IPS-18c (cell line): Measurements from ENCODE around the gene SENP7.
"Not testable (repeated sequence)": the region's sequence is repeated elsewhere in the genome, so short reads cannot be mapped to it uniquely, and the experiment has no call there.

ENCODE experiments used
- H3K4me3 ChIP-seq: 2 replicates; pipeline ENCODE4 v1.7.0; 2013; ENCODE audit warnings: low read depth, mild to moderate bottlenecking, low read length, moderate library complexity; ENCODE audit not compliant: insufficient read depth
- H3K9me3 ChIP-seq: one replicate; pipeline ENCODE4 v1.6.1; 2013; ENCODE audit warnings: mild to moderate bottlenecking, low read length, moderate library complexity; ENCODE audit not compliant: control insufficient read depth, insufficient read depth

The SENP7 gene, protein sequence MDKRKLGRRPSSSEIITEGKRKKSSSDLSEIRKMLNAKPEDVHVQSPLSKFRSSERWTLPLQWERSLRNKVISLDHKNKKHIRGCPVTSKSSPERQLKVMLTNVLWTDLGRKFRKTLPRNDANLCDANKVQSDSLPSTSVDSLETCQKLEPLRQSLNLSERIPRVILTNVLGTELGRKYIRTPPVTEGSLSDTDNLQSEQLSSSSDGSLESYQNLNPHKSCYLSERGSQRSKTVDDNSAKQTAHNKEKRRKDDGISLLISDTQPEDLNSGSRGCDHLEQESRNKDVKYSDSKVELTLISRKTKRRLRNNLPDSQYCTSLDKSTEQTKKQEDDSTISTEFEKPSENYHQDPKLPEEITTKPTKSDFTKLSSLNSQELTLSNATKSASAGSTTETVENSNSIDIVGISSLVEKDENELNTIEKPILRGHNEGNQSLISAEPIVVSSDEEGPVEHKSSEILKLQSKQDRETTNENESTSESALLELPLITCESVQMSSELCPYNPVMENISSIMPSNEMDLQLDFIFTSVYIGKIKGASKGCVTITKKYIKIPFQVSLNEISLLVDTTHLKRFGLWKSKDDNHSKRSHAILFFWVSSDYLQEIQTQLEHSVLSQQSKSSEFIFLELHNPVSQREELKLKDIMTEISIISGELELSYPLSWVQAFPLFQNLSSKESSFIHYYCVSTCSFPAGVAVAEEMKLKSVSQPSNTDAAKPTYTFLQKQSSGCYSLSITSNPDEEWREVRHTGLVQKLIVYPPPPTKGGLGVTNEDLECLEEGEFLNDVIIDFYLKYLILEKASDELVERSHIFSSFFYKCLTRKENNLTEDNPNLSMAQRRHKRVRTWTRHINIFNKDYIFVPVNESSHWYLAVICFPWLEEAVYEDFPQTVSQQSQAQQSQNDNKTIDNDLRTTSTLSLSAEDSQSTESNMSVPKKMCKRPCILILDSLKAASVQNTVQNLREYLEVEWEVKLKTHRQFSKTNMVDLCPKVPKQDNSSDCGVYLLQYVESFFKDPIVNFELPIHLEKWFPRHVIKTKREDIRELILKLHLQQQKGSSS

DNA sequence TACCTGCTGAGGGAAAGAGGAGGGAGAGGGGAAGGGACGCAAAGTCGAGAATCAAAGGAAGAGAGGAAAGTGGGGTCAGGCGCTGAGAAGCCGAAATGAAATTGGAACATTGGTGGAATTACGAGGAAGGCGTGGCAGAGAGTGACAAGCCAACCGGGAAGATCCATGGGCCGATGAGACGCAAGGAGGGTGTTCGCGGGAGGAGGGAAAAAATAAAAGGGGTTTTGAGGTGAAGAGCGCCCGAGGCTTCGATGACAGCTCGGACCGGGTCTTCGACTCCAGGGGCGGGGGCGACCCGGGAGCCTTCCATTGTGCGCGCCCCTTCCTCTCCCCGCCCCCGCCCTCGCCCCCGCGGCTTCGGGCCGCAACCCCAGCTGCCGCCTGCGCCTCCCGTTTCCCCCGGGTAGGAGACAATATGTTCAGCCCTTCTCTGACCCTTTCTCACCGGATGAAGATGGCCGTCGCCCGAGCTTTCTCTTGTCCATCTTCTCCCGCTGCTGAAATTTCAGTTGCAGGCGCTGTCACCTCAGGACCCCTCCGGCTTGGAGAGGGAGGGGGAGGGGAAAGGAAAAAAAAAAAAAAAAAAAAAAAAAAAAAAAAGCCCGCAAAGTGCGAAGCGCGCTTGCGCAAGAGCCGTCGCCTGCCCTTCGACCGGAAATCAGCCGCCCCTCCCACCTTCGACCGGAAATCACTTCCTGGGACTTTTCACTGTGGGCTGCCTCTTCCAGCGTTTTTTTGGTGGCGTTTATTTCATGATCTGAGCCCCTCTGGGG is at the start of gene SENP7:
Gene SENP7, minus strand, starts transcription at position 567 of the 773 bp plus-strand sequence. Its CDS starts 82 bp downstream, at position 485.
- Histone ChIP-seq H3K4me3 (peak within 1 kb of the TSS; percentile 79), H3K9me3 (no peaks in the 10 kb centered on the region)

DNA sequence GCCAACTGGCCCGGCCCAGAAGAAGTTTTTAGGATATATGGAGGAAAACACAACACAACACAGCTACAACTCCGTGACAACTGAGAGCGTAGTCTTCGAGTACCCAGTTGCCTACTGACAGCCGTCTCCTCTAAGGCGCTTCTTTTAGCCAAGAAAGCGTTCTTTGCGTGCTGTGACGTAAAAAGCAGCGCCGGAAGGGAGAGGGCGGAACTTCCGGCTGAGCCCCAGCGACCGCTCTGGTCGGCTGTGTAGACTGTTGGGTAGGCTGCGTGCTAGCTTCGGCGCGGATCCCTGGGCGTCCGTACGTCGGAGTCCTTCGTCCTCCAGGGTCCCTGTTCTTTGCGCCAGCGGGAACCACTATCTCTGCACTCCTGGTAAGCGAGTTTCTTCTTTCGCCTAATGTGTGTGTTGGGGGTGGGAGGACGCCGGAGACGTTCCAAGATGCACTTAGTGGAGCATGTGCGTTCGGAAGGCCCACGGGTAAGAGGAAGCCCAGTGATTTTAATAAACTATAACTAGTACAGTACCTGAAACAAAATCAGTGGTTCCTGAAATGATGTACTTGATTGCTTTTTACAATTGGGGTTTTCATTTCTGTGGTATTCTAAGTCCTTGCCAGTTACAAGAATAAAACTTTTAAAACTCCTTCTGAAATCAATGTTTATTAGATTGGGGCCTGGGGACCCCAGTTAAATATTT is 48.8 kb upstream of the SENP7 start, which contains the start of gene TRMT10C:
Gene TRMT10C, plus strand, starts transcription at position 239 of the 699 bp plus-strand sequence. CDS start 2,914 bp downstream, outside the sequence.
- Histone ChIP-seq H3K9me3 (peaks cover 4% of the 10 kb centered on the region), H3K4me3 (peak within 1 kb of the TSS; percentile 82)

DNA sequence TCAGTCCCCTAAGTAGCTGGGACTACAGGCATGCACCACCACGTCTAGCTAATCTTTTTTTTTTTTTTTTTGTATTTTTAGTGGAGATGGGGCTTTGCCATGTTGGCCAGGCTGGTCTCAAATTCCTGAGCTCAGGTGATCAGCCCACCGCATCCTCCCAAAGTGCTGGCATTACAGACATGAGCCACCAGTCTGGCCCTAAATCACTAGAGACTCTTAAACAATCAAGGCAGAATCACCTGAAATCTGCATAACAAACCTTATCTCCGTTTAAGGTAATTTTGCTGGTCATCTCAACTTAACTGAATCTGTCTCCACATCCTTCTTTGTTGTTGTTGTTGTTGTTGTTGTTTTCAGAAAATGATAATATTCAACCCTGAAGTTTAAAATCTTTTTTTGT is 43.1 kb upstream of the SENP7 start:
- no peak overlapping the region for H3K4me3 ChIP-seq
- peaks cover 10% of the 10 kb centered on the region for H3K9me3 ChIP-seq

DNA sequence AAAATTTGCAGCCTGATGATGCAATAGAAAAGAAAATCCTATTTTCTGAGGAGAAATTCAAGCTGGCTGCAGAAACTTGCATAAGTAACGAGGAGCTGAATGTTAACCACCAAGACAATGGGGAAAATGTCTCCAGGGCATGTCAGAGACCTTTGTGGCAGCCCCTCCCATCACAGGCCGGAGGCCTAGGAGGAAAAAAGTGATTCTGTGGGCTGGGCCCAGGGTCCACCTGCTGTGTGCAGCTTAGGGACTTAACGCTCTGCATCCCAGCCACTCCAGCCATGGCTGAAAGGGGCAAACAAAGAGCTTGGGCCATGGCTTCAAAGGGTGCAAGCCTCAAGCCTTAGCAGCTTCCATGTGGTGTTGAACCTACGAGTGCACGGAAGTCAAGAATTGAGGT is 40.4 kb upstream of the SENP7 start:
- H3K4me3 ChIP-seq = not testable (repeated sequence)
- H3K9me3 ChIP-seq = peaks cover 14% of the 10 kb centered on the region

DNA sequence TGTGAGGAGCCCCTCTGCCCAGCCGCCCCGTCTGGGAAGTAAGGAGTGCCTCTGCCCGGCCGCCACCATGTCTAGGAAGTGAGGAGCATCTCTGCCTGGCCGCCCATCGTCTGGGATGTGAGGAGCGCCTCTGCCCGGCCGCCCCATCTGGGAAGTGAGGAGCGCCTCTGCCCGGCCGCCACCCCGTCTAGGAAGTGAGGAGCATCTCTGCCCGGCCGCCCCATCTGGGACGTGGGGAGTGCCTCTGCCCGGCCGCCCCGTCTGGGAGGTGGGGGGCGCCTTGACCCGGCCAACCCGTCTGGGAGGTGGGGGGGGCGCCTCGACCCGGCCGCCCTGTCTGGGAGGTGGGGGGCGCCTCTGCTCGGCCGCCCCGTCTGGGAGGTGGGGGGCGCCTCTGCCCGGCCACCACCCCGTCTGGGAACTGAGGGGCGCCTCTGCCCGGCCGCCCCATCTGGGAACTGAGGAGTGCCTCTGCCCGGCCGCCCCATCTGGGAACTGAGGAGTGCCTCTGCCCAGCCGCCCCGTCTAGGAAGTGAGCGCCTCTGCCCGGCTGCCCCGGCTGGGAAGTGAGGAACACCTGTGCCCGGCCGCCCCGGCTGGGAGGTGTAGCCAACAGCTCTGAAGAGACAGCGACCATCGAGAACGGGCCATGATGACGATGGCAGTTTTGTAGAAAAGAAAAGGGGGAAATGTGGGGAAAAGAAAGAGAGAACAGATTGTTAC is 38.5 kb upstream of the SENP7 start:
- not testable (repeated sequence) for H3K4me3 ChIP-seq
- peaks cover 10% of the 10 kb centered on the region for H3K9me3 ChIP-seq

DNA sequence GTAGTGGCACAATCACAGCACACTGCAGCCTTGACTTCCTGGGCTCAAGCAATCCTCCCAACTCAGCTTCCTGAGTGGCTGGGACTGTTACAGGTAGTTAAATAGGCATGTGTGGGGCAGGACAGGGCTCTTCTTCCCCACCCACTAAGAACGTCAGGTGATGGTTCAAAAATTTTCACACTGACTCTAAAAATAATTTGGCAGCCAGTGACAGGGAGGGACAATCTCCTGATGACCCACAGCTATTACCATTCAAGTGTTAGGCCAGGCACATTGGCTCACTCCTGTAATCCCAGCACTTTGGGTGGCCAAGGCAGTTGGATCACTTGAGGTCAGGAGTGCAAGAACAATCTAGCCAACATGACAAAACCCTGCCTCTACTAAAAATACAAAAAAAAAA is 36.5 kb upstream of the SENP7 start:
- peaks cover 10% of the 10 kb centered on the region for H3K9me3 ChIP-seq
- H3K4me3 ChIP-seq = no peak overlapping the region

DNA sequence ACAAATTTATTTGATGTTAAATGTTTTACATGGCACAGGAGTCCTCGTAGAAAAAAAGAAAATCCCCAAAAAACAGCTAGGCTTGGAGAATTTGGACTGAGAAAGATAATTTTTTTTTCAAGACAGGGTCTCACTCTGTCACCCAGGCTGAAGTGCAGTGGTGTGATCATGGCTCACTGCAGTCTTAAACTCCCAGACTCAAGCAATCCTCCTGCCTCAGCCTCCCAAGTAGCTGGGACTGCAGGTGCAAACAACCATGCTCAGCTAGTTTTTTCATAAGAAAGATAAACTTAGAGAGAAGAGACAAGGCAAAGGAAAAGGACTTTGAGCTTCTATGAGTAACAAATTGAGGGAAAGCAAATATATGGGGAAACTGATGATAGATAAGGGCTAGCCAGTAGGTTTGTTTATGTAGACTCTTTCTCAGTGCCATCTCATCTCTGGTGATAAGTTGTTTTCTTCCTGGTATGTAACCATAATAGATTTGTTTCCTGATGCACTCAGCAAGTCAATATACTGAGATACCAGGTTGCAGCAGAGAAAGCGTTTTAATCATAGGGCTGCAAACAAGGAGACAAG is 35.6 kb upstream of the SENP7 start:
- no peak overlapping the region for H3K4me3 ChIP-seq

DNA sequence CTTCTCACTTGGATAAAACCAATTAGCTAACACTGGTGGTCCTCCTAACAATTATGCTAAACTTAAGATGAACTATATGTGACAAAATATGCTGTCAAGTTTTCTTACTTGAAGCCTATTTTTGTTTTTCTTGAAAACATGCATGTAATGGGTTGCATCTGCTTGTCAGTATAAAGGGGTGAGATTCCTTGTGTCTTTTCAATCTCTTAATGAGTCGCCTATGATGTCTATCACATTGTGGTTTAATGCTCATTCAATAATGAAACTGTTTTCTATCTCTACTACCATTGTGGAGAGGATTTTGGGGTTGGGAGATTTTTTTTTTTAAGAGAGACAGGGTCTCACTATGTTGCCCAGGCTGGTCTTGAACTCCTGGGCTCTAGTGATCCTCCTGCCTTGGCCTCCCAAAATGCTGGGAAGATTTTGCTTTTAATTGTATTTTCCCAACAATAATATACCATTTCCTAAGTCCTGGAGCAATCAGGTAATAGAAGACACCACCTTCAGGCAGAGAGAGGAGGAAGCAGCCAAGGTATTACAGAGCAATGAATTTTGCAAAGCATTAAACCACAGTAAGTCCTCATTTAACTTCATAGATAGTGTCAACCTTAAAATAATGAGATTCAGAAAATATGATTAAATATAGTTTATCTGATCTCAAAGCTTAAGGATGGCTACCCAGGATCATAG is 31.3 kb upstream of the SENP7 start:
- H3K9me3 ChIP-seq = peaks cover 5% of the 10 kb centered on the region
- H3K4me3 ChIP-seq = no peak overlapping the region

More for the DNA sequence above, 35.6 kb upstream of the SENP7 start:
- H3K9me3 ChIP-seq = peaks cover 8% of the 10 kb centered on the region

DNA sequence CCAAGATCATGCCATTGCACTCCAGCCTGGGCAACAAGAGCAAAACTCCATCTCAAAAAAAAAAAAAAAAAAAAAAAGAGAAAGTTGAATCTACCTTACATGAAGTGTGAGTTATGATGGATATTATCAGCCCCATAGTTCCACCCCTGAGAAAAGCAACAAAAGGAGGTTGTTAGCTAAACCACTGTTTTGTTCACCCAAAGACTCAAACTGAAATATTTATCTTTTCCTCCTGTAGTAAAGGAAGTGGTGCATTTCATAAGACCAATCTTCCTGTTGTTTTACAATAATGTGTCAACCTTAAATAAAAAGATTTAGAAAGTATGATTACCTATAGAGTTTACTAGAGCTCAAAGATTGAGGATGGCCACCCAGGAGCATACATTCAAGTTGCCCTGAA is 29.9 kb upstream of the SENP7 start:
- H3K4me3 ChIP-seq = no peak overlapping the region
- H3K9me3 ChIP-seq = peaks cover 5% of the 10 kb centered on the region

DNA sequence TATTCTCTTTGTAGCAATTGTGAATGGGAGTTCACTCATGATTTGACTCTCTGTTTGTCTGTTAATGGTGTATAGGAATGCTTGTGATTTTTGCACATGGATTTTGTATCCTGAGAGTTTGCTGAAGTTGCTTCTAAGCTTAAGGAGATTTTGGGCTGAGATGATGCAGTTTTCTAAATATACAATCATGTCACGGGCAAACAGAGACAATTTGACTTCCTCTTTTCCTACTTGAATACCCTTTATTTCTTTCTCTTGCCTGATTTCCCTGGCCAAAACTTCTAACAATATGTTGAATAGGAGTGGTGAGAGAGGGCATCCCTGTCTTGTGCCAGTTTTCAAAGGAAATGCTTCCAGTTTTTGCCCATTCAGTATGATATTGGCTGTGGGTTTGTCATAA is 23.9 kb upstream of the SENP7 start:
- not testable (repeated sequence) for H3K9me3 ChIP-seq, H3K4me3 ChIP-seq

DNA sequence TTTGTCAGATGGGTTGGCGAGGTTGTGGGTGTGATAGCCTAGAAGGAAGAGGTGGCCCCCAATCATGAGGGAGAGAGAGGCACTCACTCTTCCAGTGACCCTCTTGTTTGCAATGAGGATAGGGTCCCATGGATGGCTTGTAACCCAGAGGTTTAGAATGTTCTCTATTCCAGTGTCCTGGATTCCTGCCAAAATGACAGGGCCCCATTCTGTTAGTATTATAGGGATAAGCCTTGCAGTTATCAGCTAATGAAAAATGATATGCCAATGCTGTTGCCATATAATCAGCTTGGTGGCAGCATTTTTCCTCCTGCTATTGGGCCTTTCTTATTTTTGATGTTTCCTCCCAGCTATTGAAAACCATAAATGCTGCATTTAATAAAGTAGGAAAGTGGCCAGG is 23.3 kb upstream of the SENP7 start:
- peaks cover 2% of the 10 kb centered on the region for H3K9me3 ChIP-seq
- H3K4me3 ChIP-seq = no peak overlapping the region

DNA sequence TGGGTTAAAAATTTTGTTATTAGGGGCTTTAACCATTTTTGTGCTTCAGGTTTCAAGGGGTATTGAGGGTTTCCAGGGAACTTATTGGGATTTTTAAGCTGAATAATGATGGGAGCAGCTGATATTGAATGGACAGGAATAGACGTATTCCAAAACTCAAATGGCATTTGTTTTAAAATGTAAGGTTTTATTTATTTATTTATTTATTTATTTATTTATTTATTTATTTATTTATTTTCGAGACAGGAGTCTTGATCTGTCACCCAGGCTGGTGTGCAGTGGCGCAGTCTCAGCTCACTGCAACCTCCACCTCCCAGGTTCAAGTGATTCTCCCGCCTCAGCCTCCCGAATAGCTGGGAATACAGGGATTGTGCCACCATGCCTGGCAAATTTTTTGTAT is 22.2 kb upstream of the SENP7 start:
- no peak overlapping the region for H3K4me3 ChIP-seq

DNA sequence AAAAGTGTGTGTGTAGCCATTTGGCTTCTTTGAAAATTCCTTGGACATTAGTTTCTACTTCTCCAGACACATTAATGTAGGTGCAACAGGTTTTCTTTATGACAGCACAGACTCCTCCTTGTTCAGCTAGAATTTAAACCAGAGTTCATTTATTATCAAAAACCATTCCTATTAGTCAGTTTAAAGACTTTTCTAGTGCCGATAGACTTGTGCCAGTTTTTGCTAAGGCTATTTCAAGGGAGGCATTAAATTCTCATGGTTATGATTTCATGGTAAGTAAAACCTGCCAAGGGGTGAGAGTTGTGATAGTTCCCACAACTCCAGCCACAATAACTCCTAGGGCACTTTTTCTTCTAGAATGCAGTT is 20.6 kb upstream of the SENP7 start:
- Histone ChIP-seq H3K4me3 (no peak overlapping the region), H3K9me3 (peaks cover under 1% of the 10 kb centered on the region)

More for the DNA sequence above, 22.2 kb upstream of the SENP7 start:
- no peaks in the 10 kb centered on the region for H3K9me3 ChIP-seq

DNA sequence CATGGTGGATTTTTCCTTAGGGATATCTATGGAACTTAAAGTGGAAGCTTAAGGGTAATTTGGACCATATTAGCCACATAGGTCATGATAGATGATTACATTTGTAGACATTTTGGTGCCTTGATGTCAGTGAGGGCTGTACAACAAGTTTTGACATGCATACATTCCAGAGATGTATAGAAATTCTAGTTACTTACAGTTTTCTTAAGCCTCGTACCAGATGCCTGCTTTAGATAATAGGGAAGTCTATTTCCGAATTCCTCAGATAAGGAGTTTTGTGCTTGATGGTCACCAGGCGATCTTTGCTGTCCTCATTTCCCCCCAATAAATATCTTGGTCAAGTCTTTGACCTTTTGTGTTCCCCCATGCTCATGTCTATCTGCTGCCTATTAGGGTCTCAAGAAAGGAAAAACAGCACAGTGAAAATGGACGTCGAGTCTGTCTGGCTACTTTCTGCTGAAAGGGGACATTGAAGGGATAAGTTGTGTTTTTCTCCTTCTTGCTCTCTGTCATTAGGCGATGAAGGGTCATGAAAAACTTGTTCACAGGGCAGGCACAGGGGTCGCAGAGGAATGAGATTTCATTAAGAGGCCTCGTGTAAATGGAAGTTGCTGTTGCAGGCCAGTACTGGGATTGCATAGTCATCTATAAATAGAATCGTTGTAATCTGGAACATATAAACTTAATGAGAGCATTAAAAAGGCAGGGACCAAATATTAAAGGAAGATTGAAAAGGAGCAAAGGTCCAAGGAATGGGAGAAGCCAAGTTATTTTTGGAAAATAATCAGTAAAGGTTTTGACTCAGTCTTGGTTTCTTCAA is 20.0 kb upstream of the SENP7 start:
- peaks cover 2% of the 10 kb centered on the region for H3K9me3 ChIP-seq

More for the DNA sequence above, 20.0 kb upstream of the SENP7 start:
- no peak overlapping the region for H3K4me3 ChIP-seq
